ENCODE data around the gene TLE2. TPM values are rescaled to one million over a fixed set of nuclear protein-coding genes. Genes with fewer than 3 reads are reported as not detected.

TLE2 gene
- total RNA-seq, 4 donors from 2014 or later, result 31.4 to 70.0 (median 47.5) TPM

DNA sequence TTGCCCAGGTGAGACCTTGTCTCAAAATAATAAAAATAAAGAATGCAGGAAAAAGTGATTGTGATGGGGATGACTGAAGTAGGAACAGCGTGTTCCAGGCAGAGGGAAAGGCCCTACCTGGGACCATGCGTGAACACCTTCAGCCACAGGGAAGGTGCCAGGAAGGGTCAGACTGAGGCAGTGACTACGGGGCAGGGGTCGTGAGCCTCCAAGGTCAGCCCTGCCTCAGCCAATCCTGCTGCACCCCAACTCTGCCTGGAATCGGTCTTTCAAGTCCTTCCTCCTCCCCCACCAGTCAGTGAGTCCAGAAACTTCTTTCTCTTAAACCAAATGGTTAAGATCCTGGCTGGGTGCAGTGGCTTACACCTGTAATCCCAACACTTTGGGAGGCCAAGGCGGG is 16.1 kb upstream of the TLE2 start:
- Histone ChIP-seq H3K36me3 (no peaks in the 10 kb centered on the region), H3K4me3 (no peak overlapping the region), H3K27me3 (peaks cover 5% of the 10 kb centered on the region), H3K4me1 (peaks cover 6 to 25% (median 23%) of the 10 kb centered on the region in 4 donors), H3K27ac (no peak overlapping the region), H3K9me3 (no peaks in the 10 kb centered on the region)
- intact Hi-C loops (cut with DNase I; ENCODE audit: low total_unique reads), result no loop called here
- 66 to 83% methylated on average over 4 to 6 of the region's 6 CpGs for WGBS, 2 donors (ENCODE audit: low coverage in 1 of 2)
- no peak for DNase-seq
- in situ Hi-C loops (cut with MboI; ENCODE audit: low pct_ligation_motif_present in 1 of 4, low pct_unique_long_range_greater_than_20kb in 1 of 4, low sequenced_read_pairs in 3 of 4), result no loop called here
- TF ChIP-seq POLR2AphosphoS5 (IDR thresholded peaks at IDR 0.05) (no peak), POLR2A (IDR thresholded peaks at IDR 0.05) (no peak), EP300 (IDR thresholded peaks at IDR 0.05; ENCODE audit: low read depth) (no peak)
- TF ChIP-seq, protein P1, sequence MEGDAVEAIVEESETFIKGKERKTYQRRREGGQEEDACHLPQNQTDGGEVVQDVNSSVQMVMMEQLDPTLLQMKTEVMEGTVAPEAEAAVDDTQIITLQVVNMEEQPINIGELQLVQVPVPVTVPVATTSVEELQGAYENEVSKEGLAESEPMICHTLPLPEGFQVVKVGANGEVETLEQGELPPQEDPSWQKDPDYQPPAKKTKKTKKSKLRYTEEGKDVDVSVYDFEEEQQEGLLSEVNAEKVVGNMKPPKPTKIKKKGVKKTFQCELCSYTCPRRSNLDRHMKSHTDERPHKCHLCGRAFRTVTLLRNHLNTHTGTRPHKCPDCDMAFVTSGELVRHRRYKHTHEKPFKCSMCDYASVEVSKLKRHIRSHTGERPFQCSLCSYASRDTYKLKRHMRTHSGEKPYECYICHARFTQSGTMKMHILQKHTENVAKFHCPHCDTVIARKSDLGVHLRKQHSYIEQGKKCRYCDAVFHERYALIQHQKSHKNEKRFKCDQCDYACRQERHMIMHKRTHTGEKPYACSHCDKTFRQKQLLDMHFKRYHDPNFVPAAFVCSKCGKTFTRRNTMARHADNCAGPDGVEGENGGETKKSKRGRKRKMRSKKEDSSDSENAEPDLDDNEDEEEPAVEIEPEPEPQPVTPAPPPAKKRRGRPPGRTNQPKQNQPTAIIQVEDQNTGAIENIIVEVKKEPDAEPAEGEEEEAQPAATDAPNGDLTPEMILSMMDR (IDR thresholded peaks at IDR 0.05), result no peak

DNA sequence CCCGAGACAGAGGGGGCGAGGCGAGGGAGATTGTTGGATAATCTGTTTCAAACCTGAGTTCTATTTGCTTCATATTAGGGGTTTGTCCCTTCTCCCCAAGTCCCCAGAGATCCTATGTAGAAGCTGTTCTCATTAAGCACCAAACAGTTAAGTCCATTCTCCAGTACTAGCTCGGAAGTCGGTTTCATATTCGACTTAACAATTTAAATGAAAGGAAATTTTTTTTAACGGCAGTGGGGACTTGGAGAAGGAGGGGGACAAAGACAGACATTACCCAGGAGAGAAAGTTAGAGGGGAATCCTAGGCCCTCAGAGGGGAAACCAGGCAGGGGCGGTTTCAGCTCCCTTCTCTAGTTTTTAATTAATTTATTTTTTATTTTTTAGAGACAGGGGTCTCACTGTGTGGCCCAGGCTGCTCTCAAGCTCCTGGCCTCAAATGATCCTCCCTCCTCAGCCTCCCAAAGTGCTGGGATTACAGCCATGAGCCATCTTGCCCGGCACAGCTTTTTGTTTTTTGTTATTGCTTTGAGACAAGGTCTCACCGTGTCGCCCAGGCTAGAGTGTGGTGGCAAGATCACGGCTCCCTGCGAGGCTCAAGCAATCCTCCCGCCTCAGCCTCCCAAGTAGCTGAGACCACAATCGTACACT is 13.7 kb upstream of the TLE2 start:
- peaks cover 5% of the 10 kb centered on the region for H3K27me3 ChIP-seq
- intact Hi-C loops (cut with DNase I; ENCODE audit: low total_unique reads), result no loop called here
- H3K9me3 ChIP-seq, result no peaks in the 10 kb centered on the region
- in situ Hi-C loops (cut with MboI; ENCODE audit: low pct_ligation_motif_present in 1 of 4, low pct_unique_long_range_greater_than_20kb in 1 of 4, low sequenced_read_pairs in 3 of 4), result no loop called here
- no peaks in the 10 kb centered on the region for H3K36me3 ChIP-seq
- DNase-seq, result no peak
- H3K4me3 ChIP-seq, result no peak overlapping the region
- WGBS, 2 donors (ENCODE audit: low coverage in 1 of 2), result 48 to 55% methylated on average over 6 to 15 of the region's 15 CpGs
- peaks cover under 1 to 19% (median 18%) of the 10 kb centered on the region in 4 donors for H3K4me1 ChIP-seq
- H3K27ac ChIP-seq, result peak overlapping the region; percentile 0 to 61 (median 32)
- no peak for TF ChIP-seq EP300 (IDR thresholded peaks at IDR 0.05; ENCODE audit: low read depth)

DNA sequence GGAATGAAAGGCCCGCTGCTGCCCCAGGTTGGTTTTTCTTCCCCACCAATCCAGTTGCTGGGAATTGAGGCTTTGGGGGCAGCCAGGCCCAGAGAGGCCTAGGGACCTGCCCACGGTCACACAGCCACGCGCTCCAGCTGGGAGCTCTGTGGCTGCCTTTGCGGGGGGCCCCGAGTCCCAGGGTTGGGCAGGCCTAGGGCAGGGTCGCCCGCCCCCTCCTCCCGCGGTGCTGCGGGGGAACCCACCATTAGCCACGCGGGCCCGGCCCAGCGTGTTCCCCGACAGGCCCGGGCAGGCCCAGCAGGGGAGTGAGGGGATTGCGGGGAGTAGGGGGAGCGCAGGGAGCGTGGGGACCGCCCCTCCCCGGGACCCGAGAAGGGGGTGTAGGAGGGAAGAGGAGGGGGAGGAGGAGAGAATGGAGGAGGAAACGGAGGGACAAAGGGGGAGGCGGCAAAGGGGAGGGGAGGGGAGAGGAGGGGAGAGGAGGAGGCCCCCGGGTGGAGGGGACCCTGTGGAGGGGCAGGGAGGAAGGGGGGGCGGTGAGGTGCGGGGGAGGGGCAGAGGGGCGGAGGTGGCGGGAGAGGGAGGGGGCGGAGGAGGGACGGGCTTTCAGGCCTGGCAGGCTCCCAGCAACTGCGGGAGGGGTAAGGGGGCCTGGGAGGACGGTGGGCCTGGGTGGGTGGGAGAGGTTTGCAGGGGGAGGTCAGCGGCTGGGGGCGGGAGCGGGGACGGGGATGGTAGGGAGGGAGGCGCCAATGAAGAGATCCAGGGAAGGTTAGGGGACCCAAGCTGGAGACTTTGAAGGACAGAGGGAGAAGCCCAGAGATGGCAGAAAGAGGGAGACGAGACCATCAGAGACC is 12.9 kb upstream of the TLE2 start:
- 11 to 35% methylated on average over 10 to 32 of the region's 40 CpGs for WGBS, 2 donors (ENCODE audit: low coverage in 1 of 2)
- TF ChIP-seq POLR2A (IDR thresholded peaks at IDR 0.05) (no peak), EP300 (IDR thresholded peaks at IDR 0.05; ENCODE audit: low read depth) (no peak), POLR2AphosphoS5 (IDR thresholded peaks at IDR 0.05) (no peak)
- TF ChIP-seq, protein P1 (IDR thresholded peaks at IDR 0.05), result no peak
- Histone ChIP-seq H3K9me3 (no peaks in the 10 kb centered on the region), H3K4me3 (no peak overlapping the region), H3K27ac (peak overlapping the region; percentile 0 to 61 (median 34)), H3K36me3 (no peaks in the 10 kb centered on the region), H3K4me1 (peaks cover 0 to 14% (median 12%) of the 10 kb centered on the region in 4 donors), H3K27me3 (peaks cover 5% of the 10 kb centered on the region)
- DNase-seq, result no peak
- intact Hi-C loops (cut with DNase I; ENCODE audit: low total_unique reads), result no loop called here
- in situ Hi-C loops (cut with MboI; ENCODE audit: low pct_ligation_motif_present in 1 of 4, low pct_unique_long_range_greater_than_20kb in 1 of 4, low sequenced_read_pairs in 3 of 4), result no loop called here

DNA sequence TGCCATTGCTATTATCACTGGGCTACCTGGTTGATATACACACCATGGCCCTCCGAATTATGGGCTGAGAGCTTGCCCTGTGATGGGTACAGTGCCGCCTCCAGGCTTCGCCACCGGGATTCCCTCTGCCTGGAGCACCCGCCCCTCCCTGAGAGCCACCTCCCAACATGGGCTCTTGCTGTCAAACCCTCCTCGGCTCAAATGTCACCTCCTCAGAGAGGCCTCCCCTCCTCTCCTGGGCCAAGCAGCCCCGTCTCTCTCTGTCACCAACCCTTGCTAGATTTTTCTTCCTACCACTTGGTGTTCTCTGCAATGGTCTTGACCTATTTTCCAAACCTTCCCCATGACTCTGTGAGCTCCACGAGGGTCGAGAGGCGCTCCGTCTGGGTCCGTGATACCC is 12.2 kb upstream of the TLE2 start:
- peaks cover 5% of the 10 kb centered on the region for H3K27me3 ChIP-seq
- in situ Hi-C loops (cut with MboI; ENCODE audit: low pct_ligation_motif_present in 1 of 4, low pct_unique_long_range_greater_than_20kb in 1 of 4, low sequenced_read_pairs in 3 of 4) (no loop called here), intact Hi-C loops (cut with DNase I; ENCODE audit: low total_unique reads) (no loop called here)
- no peak overlapping the region for H3K4me3 ChIP-seq
- H3K9me3 ChIP-seq, result no peaks in the 10 kb centered on the region
- no peaks in the 10 kb centered on the region for H3K36me3 ChIP-seq
- H3K27ac ChIP-seq, result peak overlapping the region in 2 of 4 donors; percentile 34 to 52
- no peak for DNase-seq
- peaks cover 0 to 18% (median 14%) of the 10 kb centered on the region in 4 donors for H3K4me1 ChIP-seq
- no peak for TF ChIP-seq EP300 (IDR thresholded peaks at IDR 0.05; ENCODE audit: low read depth)
- TF ChIP-seq POLR2AphosphoS5 (IDR thresholded peaks at IDR 0.05), result no peak
- TF ChIP-seq, protein P1 (IDR thresholded peaks at IDR 0.05), result no peak
- TF ChIP-seq POLR2A (IDR thresholded peaks at IDR 0.05), result no peak
- 40 to 77% methylated on average over 1 to 12 of the region's 12 CpGs for WGBS, 2 donors (ENCODE audit: low coverage in 1 of 2)

Data from transverse colon (tissue), 4 donors.